ENCODE measurements around the gene C12orf43.

The C12orf43 gene

DNA sequence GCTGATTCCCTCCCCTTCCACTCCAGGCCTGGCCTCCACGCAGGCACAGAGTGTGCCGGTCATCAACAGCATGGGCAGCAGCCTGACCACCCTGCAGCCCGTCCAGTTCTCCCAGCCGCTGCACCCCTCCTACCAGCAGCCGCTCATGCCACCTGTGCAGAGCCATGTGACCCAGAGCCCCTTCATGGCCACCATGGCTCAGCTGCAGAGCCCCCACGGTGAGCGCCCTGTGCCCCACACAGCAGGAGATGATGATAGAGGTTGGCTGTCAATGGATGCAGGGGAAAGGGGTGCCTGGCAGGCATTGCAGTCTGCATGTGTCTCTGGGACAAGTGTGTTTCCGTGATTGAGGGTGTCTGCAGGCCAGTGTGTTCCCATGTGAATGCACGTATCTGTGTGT lies 18.8 kb downstream of the C12orf43 start:
- no peak for DNase-seq

- DNase-seq, result no peak
Observed at GRCh38 chr12:120996133-120996746, 20.0 kb downstream of the C12orf43 start.

DNA sequence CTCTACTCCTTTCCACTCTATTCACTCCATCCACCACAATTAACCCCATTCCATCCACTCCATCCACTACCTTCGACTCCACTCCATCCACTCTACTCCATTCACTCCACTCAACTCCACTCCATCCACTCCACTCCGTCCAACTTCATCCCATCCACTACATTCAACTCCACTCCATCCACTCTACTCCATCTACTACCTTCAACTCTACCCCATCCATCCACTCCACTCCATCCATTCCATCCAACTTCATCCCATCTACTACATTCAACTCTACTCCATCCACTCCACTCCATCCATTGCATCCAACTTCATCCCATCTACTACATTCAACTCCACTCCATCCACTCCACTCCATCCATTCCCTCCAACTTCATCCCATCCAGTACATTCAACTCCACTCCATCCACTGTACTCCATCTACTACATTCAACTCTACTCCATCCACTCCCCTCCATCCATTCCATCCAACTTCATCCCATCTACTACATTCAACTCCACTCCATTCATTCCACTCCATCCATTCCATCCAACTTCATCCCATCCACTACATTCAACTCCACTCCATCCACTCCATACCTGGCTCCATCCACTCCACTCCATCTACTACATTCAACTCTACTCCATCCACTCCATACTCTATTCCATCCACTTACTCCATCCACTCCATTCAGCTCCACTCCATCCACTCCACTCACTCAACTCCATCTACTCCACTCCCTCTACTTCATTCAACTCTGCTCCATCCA lies 21.5 kb downstream of the C12orf43 start:
- DNase-seq, result no peak

DNA sequence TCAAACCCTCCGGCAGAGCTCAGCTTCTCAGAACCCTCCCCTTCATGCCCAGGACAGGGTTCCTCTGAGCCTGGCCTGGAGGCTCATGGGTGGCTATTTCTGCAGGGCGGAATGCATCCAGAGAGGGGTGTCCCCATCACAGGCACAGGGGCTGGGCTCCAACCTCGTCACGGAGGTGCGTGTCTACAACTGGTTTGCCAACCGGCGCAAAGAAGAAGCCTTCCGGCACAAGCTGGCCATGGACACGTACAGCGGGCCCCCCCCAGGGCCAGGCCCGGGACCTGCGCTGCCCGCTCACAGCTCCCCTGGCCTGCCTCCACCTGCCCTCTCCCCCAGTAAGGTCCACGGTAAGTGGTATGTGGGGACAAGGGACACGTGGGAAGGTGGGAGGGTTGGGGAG lies 22.2 kb downstream of the C12orf43 start:
- DNase-seq, result no peak

DNA sequence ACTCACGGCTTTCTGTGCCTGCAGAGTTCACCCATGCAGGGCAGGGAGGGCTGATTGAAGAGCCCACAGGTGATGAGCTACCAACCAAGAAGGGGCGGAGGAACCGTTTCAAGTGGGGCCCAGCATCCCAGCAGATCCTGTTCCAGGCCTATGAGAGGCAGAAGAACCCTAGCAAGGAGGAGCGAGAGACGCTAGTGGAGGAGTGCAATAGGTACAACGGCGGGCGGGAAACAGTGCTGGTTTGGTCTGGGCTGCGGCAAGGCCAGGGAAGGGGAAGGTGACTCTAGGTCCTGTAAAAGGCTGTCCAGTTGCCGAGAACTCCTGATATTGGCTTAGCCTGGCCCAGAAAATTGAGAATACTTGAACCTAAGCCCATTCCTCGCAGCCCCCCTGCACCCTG lies 22.8 kb downstream of the C12orf43 start:
- DNase-seq, result no peak

- no peak for DNase-seq
Observed at GRCh38 chr12:120992989-120993388, 23.3 kb downstream of the C12orf43 start.

- no peak for DNase-seq
Observed at GRCh38 chr12:120991965-120992364, 24.3 kb downstream of the C12orf43 start.

- no peak for DNase-seq
Observed at GRCh38 chr12:120990487-120991055, 25.7 kb downstream of the C12orf43 start.

GRCh38 chr12:120989687-120990086 lies 26.6 kb downstream of the C12orf43 start:
- DNase-seq, result no peak

GRCh38 chr12:120988658-120989057 lies 27.6 kb downstream of the C12orf43 start:
- no peak for DNase-seq

DNA sequence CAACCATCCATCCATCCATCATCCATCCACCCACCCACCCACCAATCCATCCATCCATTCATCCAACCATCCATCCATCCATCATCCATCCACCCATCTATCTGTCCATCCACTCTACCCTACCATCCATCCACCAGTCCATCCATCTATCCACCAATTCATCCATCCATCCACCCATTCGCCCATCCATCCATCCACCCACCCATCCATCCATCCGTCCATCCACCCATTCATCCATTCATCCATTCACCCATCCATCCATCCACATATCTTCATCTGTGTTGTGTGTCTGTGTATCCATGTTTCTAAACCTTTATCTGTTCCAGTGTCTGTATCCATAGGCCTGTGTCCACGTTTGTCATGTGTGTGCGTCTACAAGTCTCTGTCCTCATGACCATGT lies 28.1 kb downstream of the C12orf43 start:
- DNase-seq, result no peak

GRCh38 chr12:120984351-120984898 lies 31.9 kb downstream of the C12orf43 start:
- no peak for DNase-seq

- DNase-seq, result no peak
Observed at GRCh38 chr12:120983759-120984158, 32.5 kb downstream of the C12orf43 start.

GRCh38 chr12:120982659-120983058 lies 33.6 kb downstream of the C12orf43 start:
- DNase-seq, result no peak

DNA sequence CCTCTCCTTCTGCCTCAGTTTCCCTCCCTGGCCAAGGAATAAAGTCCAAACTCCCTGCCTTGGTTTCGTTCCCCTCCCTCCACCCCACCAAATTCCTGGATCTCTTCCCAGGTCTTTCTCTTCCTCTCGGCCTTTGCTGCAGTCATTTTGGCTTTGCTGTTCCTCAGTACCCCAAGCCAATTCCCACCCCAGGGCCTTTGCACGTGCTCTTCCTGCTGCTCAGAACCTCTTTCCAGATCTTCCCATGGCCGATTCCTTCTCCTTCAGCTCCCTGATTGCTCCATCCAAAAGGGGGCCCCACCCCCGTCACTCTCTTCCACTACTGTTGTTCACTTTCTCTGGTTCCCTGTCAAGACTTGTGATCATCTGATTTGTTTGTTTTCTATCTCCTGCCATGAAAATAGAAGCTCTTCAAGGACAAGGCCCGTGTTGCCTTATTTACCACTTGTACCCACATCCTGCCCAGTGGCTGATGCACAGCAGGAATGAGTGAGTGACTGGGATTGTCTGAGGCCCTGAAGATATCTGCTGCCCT lies 34.8 kb downstream of the C12orf43 start:
- DNase-seq, result no peak

- DNase-seq, result no peak
Observed at GRCh38 chr12:120980800-120981368, 35.4 kb downstream of the C12orf43 start.

DNA sequence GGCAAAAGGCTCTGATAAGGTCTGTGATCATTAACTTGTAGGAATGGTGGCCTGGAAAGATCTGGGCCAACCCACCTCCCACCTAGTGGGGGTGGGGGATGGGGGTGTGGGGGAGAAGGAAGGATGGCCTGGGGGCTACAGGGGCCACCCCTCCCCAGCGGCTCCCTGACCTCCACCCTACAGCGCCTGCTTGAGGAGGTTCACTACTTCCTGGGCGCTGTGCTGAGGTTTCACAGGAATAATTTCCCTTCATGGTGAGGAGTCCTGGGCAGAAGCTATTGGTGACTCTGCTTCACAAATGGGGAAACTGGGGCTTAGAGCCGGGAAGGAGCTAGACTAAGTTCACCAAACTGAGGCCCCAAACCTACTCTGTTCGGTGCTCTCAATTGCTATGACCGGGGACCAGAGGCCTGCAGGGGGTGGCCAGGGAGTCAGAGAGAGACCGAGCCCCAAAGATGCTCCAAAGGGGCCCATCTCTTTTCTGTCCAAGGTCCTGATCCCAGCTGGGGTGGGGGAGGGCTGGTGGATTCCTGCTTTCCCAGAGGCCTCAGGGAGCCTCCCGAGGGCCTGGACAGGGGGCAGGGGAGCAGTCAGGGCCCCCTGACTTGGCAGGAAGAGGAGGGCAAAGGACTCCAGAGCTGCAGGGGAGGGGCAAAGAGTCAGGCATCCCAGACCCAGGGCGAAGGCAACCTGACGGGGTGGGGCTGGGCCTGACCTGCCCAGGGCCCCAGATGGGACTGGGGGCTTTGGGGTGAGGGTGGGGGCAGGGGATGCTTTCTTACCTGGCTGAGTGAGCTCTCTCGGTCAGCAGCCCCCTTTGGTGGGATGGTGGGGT lies 36.2 kb downstream of the C12orf43 start:
- DNase-seq, result no peak

- no peak for DNase-seq
Observed at GRCh38 chr12:120979220-120979861, 36.9 kb downstream of the C12orf43 start.

GRCh38 chr12:120978296-120979219 lies 37.7 kb downstream of the C12orf43 start, which contains the start of gene HNF1A:
Gene HNF1A, plus strand, starts transcription at chr12:120978543. Its CDS starts 226 bp downstream, at chr12:120978769.
- no peak for DNase-seq

DNA sequence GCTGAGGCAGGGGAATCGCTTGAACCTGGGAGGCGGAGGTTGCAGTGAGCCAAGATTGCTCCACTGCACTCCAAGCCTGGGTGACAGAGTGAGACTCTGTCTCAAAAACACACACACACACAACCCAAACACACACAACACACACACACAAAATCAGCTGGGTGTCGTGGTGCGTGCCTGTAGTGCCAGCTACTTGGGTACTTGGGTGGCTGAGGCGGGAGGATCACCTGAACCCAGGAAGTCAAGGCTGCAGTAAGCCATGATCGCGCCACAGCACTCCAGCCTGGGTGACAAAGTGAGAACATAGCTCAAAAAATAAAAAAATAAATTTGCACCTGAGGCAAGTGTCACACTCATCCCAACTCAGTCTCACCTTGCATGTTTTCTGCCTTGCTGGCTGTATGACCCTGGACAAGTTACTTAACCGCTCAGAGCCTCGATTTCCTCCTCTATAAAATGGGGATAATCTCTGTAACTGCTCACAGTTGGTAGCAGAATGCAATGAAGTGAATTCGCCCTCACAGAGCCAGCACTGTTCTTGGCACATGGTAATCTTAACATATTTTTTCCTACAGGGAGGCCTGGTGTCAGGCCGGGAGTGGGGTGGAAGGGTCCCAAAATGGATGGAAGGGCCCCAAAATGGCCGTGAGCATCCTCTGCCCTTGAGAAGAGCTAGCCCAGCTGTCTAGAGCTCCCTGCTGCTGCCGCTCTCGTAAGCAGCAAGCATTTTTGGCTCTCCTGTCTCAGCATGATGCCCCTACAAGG lies 38.6 kb downstream of the C12orf43 start:
- DNase-seq, result no peak
